A549 (cell line): Measurements from ENCODE around the gene VEGFC.

Experiments used
- CBX2 ChIP-seq: fragments of 200-600 bp; sonication (generic); IDR thresholded peaks from 2 replicates; pipeline ENCODE4 v1.6.1; 2016; ENCODE audit warnings: low read depth, mild to moderate bottlenecking, borderline replicate concordance
- CEBPB ChIP-seq, 2 experiments: fragments of >200 bp in 1 of 2; sonication (Bioruptor Twin) in 1 of 2; formaldehyde crosslinking in 1 of 2; IDR thresholded peaks; 2 replicates each; pipeline ENCODE4 v1.6.1; 2012 to 2016
- CHD4 ChIP-seq: fragments of 200-600 bp; sonication (generic); IDR thresholded peaks from 2 replicates; pipeline ENCODE4 v1.6.1; 2016; ENCODE audit warnings: antibody characterized with exemption, mild to moderate bottlenecking, borderline replicate concordance
- CTCF ChIP-seq: fragments of >200 bp; sonication (Bioruptor Twin); formaldehyde crosslinking; IDR thresholded peaks from 3 replicates; pipeline ENCODE4 v1.5.1; 2016
- EHMT2 ChIP-seq: fragments of 200-600 bp; sonication (generic); IDR thresholded peaks from 2 replicates; pipeline ENCODE4 v1.6.1; 2016; ENCODE audit warnings: antibody characterized with exemption, low read depth, mild to moderate bottlenecking, moderate library complexity
- EP300 ChIP-seq, 2 experiments: fragments of >200 bp; sonication (Bioruptor Twin); formaldehyde crosslinking; IDR thresholded peaks; 2 replicates in 1 of 2; 3 replicates in 1 of 2; pipeline ENCODE4 v1.6.1; 2016 to 2017
- JUN ChIP-seq, 2 experiments: fragments of >200 bp; sonication (Bioruptor Twin); formaldehyde crosslinking; IDR thresholded peaks; 2 replicates in 1 of 2; 3 replicates in 1 of 2; pipeline ENCODE4 v1.6.1; 2016 to 2017
- MAX ChIP-seq: IDR thresholded peaks from 2 replicates; pipeline ENCODE4 v1.6.1; 2012
- NPAS2 ChIP-seq: fragments of 250-450 bp; sonication (Bioruptor Pico); IDR thresholded peaks from 2 replicates; pipeline ENCODE4 v1.8.0; 2022; ENCODE audit warnings: mild to moderate bottlenecking, moderate library complexity, borderline replicate concordance
- PBX3 ChIP-seq: IDR thresholded peaks from 2 replicates; pipeline ENCODE4 v1.6.1; 2012
- POLR2AphosphoS2 ChIP-seq: conservative IDR thresholded peaks from 2 replicates; pipeline ENCODE4 v1.6.1; 2012; ENCODE audit warnings: low read length, improper control_type of control experiment, inconsistent platforms
- SMC3 ChIP-seq: fragments of >200 bp; sonication (Bioruptor Twin); formaldehyde crosslinking; IDR thresholded peaks from 3 replicates; pipeline ENCODE4 v1.6.1; 2018; ENCODE audit warnings: inconsistent platforms

DNA sequence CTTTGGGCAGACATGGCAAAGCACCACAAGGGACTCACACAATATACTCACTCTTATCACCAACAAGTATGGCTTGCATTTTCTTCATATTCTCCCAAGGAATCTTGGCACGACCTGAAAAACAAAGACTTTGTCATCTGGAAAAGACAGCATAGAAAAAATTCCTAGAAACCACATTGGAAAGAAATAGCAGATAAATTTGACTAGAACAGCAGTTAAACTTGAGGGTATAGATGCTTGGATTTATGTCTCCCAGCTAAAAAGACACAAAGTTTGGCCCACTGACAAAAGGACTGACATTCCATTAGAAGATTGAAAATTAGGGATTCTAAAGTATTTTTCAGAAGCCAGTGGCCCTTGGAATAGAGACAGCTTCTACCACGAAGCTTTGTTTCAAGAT, 6.9 kb upstream of the VEGFC start:
- TF ChIP-seq CTCF = no peak
- no peak for TF ChIP-seq POLR2AphosphoS2
- TF ChIP-seq MAX = no peak
- no peak for TF ChIP-seq PBX3
- no peak for TF ChIP-seq JUN (IDR thresholded peaks at IDR 0.05)
- no peak for TF ChIP-seq NPAS2 (CRISPR knock-in tag)
- TF ChIP-seq CHD4 = no peak
- no peak for TF ChIP-seq EHMT2
- TF ChIP-seq SMC3 = no peak
- no peak for TF ChIP-seq CEBPB (IDR thresholded peaks at IDR 0.05)
- TF ChIP-seq CBX2 = no peak
- no peak for TF ChIP-seq EP300 (IDR thresholded peaks at IDR 0.05)
